Naive thymus-derived CD4-positive, alpha-beta T cell (primary cell): ENCODE data around the gene FRMD1. TPM values are rescaled to one million over a fixed set of nuclear protein-coding genes. Genes with fewer than 3 reads are reported as not detected.

ENCODE experiments used
- ATAC-seq: fragments of 150-1000 bp; cut with Tn5 transposase; 2 replicates; pipeline ENCODE4 v1.10.0; 2021; ENCODE audit warnings: mild to moderate bottlenecking, moderate library complexity
- CTCF ChIA-PET: fragments of 350-600 bp; sonication (Branson Sonifier 250); formaldehyde crosslinking; loops from one replicate; lab custom pipeline; 2021; ENCODE audit warnings: antibody characterized with exemption; lab: Charles Lee
- POLR2A ChIA-PET: fragments of 350-600 bp; sonication (Branson Sonifier 250); formaldehyde crosslinking; loops from one replicate; lab custom pipeline; 2021; ENCODE audit warnings: antibody characterized with exemption, inconsistent platforms; lab: Charles Lee
- DNase-seq, 9 donors: peaks; one replicate each; pipeline versions ENCODE4 v3.0.0 to v3.0.0-alpha.2; 2020 to 2022; ENCODE audit warnings: mixed read lengths in 1 of 9
- H3K27ac ChIP-seq: one replicate; pipeline ENCODE4 v1.7.0; 2013; ENCODE audit warnings: mild to moderate bottlenecking, low read depth, low read length, moderate library complexity
- H3K27me3 ChIP-seq, 2 donors: one replicate each; pipeline ENCODE4 v1.7.0; 2013; ENCODE audit warnings: low read length in 2 of 2, mild to moderate bottlenecking in 2 of 2, moderate library complexity in 2 of 2; ENCODE audit not compliant: control insufficient read depth in 2 of 2, insufficient read depth in 2 of 2
- H3K36me3 ChIP-seq, 3 experiments: 1 replicate in 2 of 3; 2 replicates in 1 of 3; pipeline ENCODE4 v1.7.0; 2013; ENCODE audit warnings: low read length in 3 of 3, mild to moderate bottlenecking in 3 of 3, moderate library complexity in 1 of 3; ENCODE audit not compliant: insufficient read depth in 3 of 3, control insufficient read depth in 2 of 3
- H3K4me1 ChIP-seq, 2 donors: one replicate each; pipeline ENCODE4 v1.7.0; 2013; ENCODE audit warnings: low read length in 2 of 2, mild to moderate bottlenecking in 2 of 2, moderate library complexity in 1 of 2; ENCODE audit not compliant: control insufficient read depth in 2 of 2, insufficient read depth in 2 of 2
- H3K4me3 ChIP-seq: 2 replicates; pipeline ENCODE4 v1.7.0; 2013; ENCODE audit warnings: mild to moderate bottlenecking, low read length
- H3K9me3 ChIP-seq, 3 experiments: 1 replicate in 2 of 3; 2 replicates in 1 of 3; pipeline ENCODE4 v1.7.0; 2013; ENCODE audit warnings: low read length in 3 of 3; ENCODE audit not compliant: control insufficient read depth in 2 of 3
- H3K27ac Mint-ChIP-seq, 9 donors: one replicate each; pipeline ENCODE4 v1.8.0; 2020 to 2022; ENCODE audit warnings: mixed read lengths in 9 of 9, mild to moderate bottlenecking in 8 of 9, moderate library complexity in 5 of 9, inconsistent platforms in 2 of 9
- H3K27me3 Mint-ChIP-seq, 5 donors: one replicate each; pipeline ENCODE4 v1.8.0; 2021 to 2022; ENCODE audit warnings: mixed read lengths in 5 of 5, mild to moderate bottlenecking in 1 of 5
- H3K36me3 Mint-ChIP-seq, 5 donors: one replicate each; pipeline ENCODE4 v1.8.0; 2020 to 2022; ENCODE audit warnings: mixed read lengths in 5 of 5, mild to moderate bottlenecking in 3 of 5, inconsistent platforms in 1 of 5
- H3K4me1 Mint-ChIP-seq, 7 donors: one replicate each; pipeline ENCODE4 v1.8.0; 2020 to 2022; ENCODE audit warnings: mixed read lengths in 7 of 7, mild to moderate bottlenecking in 3 of 7, inconsistent platforms in 1 of 7
- H3K4me3 Mint-ChIP-seq, 10 donors: one replicate each; pipeline ENCODE4 v1.8.0; 2020 to 2022; ENCODE audit warnings: mild to moderate bottlenecking in 10 of 10, mixed read lengths in 10 of 10, moderate library complexity in 6 of 10, inconsistent platforms in 2 of 10
- H3K9me3 Mint-ChIP-seq, 11 donors: one replicate each; pipeline ENCODE4 v1.8.0; 2020 to 2022; ENCODE audit warnings: mixed read lengths in 11 of 11, mild to moderate bottlenecking in 4 of 11, inconsistent platforms in 1 of 11, moderate library complexity in 1 of 11
- intact Hi-C, 2 donors: fragments of 100-400 bp; cut with micrococcal nuclease; formaldehyde crosslinking; loops; one replicate each; pipeline ENCODE4 v1.15.1; 2023
- polyA plus RNA-seq, 2 donors: library from polyadenylated mRNA; unstranded; fragments of 300-500 nt; fragmentation: Illumina TruSeq; gene quantifications; one replicate each; pipeline ENCODE4 v1.2.3, GENCODE V29; 2021
- total RNA-seq, 6 experiments: library from RNA in 5 of 6; stranded (reverse) in 5 of 6; gene quantifications; 1 replicate in 5 of 6; 2 replicates in 1 of 6; pipeline ENCODE4 v1.2.3 and lab custom pipeline; 2021 to 2026

FRMD1 gene
- total and polyA plus RNA-seq, 7 experiments from 2014 or later, result not detected

DNA sequence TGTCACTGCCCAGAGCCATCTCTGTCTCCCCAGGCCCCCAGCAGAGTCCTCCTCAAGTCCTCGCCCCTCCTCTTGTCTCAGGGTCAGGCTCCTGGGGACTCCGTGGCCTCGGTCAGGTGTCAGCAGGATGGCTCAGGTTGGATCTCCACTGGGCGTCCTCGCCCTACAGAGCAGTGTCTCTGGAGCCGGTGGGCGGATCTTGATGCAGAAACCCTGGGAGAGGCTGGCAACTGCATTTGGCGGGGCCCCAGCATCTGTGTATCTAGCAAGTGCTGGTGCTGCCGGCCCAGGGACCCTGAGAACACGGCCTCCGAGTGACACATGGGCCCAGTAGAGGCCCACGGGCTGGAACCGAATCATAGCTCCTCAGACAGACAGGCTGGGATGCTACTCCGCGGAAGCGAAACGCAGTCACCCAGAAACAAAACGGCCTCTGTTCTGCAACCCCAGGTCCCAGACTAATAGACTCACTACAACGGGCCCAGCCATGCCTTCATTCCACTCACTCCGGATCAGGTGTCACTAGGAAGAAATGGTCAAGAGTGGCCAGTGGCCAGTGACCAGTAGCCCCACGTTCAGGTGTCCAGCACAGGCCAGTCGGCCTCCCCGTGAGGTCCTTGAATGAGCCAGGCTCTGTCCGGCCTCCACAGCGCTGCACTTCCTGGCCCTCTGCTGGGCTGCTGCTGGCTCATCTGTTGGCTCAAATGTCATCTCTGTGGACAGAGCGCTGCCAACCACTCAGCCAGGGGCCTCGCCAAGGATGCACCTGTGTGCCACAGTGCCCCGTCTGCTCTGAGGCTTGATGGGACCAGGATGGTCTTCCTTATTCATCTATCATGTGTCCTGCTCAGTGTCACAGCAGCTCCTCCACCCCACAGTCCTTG is 12.6 kb upstream of the FRMD1 start:
- Histone ChIP-seq H3K27me3 (no peaks in the 10 kb centered on the region), H3K9me3 (peaks cover 0 to 7% (median 0%) of the 10 kb centered on the region in 3 experiments), H3K4me1 (no peaks in the 10 kb centered on the region), H3K4me3 (no peak overlapping the region), H3K36me3 (no peaks in the 10 kb centered on the region), H3K27ac (no peak overlapping the region)
- ChIA-PET POLR2A (no interaction called here), CTCF (no interaction called here)
- ATAC-seq, result no peak
- H3K27ac Mint-ChIP-seq, result no peak overlapping the region
- H3K4me1 Mint-ChIP-seq, result no peaks in the 10 kb centered on the region
- peaks cover 0 to 13% (median 3%) of the 10 kb centered on the region in 11 donors for H3K9me3 Mint-ChIP-seq
- intact Hi-C loops, result no loop called here
- DNase-seq, result peak in 1 of 9 donors; percentile 6
- no peak overlapping the region for H3K4me3 Mint-ChIP-seq
- peaks cover 0 to 6% (median 0%) of the 10 kb centered on the region in 5 donors for H3K27me3 Mint-ChIP-seq
- peaks cover 0 to 4% (median 0%) of the 10 kb centered on the region in 5 donors for H3K36me3 Mint-ChIP-seq

DNA sequence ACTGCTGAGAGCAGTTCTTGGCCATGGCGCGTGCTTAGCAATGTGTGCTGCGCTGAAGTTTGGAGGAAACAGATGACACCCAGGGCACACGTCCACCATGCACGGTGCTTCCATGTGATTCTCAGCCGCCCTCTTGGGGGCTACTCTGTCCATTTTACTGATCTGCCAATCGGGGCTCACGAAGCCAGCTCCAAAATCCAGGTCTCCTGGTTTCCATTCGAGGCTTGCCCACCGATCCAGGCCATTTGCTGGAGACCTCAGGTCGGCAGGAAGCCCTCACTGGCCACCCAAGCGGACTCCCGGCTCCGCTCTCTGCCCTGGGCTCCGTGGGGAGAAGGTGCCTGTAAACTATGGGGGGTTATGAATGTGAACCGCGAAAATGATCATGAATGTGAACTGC is 11.7 kb upstream of the FRMD1 start:
- peaks cover 0 to 7% (median 0%) of the 10 kb centered on the region in 3 experiments for H3K9me3 ChIP-seq
- POLR2A ChIA-PET, result no interaction called here
- Mint-ChIP-seq H3K4me1 (no peaks in the 10 kb centered on the region), H3K9me3 (peaks cover 0 to 13% (median 3%) of the 10 kb centered on the region in 11 donors), H3K36me3 (peaks cover 0 to 4% (median 0%) of the 10 kb centered on the region in 5 donors), H3K27me3 (peaks cover 0 to 6% (median 0%) of the 10 kb centered on the region in 5 donors), H3K4me3 (no peak overlapping the region), H3K27ac (no peak overlapping the region)
- intact Hi-C loops, result no loop called here
- CTCF ChIA-PET, result no interaction called here
- H3K4me3 ChIP-seq, result no peak overlapping the region
- no peaks in the 10 kb centered on the region for H3K4me1 ChIP-seq
- ATAC-seq (no peak), DNase-seq (peak in 1 of 9 donors; percentile 1)
- H3K27ac ChIP-seq, result no peak overlapping the region
- no peaks in the 10 kb centered on the region for H3K36me3 ChIP-seq
- no peaks in the 10 kb centered on the region for H3K27me3 ChIP-seq

DNA sequence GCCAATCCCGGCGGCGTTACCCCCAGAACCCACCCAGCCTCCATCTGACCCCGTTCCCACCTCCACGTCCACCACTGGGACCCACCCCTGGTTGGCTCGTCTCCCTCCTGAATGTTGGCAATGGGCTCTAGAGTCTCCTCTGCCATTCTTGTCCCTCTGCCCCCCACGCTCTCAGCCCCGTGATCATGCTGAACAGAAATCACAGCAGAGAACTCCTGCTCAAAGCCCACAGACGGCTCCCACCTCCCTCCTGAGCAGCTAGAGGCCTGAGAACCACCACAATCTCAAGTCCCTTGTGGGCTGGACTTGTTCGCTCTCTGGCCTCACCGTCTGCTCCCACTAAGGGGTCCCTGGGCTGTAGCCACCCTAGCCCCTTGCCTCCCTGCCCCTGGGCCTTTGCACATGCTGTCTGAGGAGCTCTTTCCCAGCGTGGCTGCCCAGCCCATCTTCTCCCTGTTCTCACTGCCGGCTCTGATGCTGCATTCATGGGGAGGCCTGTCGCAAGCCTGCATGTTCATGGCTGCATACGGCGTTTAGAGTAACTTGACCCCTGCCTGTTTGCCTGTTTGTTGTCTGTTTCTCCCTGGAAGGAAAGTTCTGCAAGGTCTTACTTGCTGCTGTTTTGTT is 11.2 kb upstream of the FRMD1 start:
- no peak for DNase-seq
- intact Hi-C loops, result no loop called here

DNA sequence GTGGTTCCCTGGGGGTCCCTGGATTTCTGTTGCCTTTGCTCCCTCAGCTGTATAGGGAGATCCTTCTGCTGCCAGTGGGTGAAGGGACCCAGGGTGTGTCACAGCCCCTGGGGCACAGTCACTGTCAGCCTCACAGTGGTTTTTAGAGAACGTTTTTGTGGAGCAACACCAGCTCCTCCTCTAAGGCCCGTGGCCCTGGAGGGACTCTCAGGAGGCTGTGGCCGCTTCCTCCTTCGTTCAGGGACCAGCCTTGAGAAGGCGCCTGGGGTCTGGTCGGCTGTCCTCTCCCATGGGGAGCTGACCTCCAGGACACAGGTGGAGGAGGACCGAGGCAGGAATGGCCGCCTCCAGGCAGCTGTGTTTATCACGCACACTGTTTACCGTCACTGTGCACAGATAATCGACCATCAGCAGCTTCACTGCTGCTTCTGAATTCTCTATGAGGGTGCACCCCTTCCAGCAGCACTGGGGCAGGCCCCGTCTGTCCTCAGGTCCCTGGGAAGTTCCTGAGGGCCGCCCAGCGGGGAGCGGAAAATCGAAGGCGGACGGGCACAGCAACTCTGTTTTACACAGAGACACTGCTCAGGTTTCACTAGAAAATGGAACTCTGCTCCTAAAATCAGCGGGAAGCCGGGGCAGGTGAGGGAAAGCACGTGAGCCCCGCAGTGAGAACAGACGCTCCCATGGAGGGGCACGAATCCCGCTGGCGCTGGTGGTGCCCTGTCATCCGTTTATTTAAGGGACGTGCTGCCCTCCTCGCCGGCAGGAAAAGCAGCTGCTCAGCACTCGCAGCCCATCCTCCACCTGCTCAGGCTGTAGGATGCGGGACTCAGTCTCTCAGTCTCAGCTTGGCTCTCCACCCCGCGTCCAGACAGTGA is 10.4 kb upstream of the FRMD1 start:
- H3K4me3 Mint-ChIP-seq, result no peak overlapping the region
- H3K4me1 ChIP-seq, result no peaks in the 10 kb centered on the region
- no peak overlapping the region for H3K27ac Mint-ChIP-seq
- no peak overlapping the region for H3K4me3 ChIP-seq
- H3K27ac ChIP-seq, result no peak overlapping the region
- no peak for ATAC-seq
- H3K9me3 ChIP-seq, result peaks cover 0 to 7% (median 0%) of the 10 kb centered on the region in 3 experiments
- H3K27me3 Mint-ChIP-seq, result peaks cover 0 to 6% (median 0%) of the 10 kb centered on the region in 5 donors
- ChIA-PET CTCF (no interaction called here), POLR2A (no interaction called here)
- no peaks in the 10 kb centered on the region for H3K4me1 Mint-ChIP-seq
- intact Hi-C loops, result no loop called here
- H3K36me3 ChIP-seq, result no peaks in the 10 kb centered on the region
- peaks cover 0 to 4% (median 0%) of the 10 kb centered on the region in 5 donors for H3K36me3 Mint-ChIP-seq
- DNase-seq, result no peak
- no peaks in the 10 kb centered on the region for H3K27me3 ChIP-seq
- peaks cover 0 to 13% (median 3%) of the 10 kb centered on the region in 11 donors for H3K9me3 Mint-ChIP-seq

More for the DNA sequence above, 11.2 kb upstream of the FRMD1 start:
- H3K27me3 Mint-ChIP-seq, result peaks cover 0 to 6% (median 0%) of the 10 kb centered on the region in 5 donors
- H3K4me1 ChIP-seq, result no peaks in the 10 kb centered on the region
- H3K4me3 ChIP-seq, result no peak overlapping the region
- H3K4me1 Mint-ChIP-seq, result no peaks in the 10 kb centered on the region
- no peak overlapping the region for H3K4me3 Mint-ChIP-seq
- peak overlapping the region in 1 of 9 donors; percentile 55 for H3K27ac Mint-ChIP-seq
- no peak overlapping the region for H3K27ac ChIP-seq
- H3K9me3 ChIP-seq, result peaks cover 0 to 7% (median 0%) of the 10 kb centered on the region in 3 experiments
- H3K36me3 ChIP-seq, result no peaks in the 10 kb centered on the region
- H3K27me3 ChIP-seq, result no peaks in the 10 kb centered on the region
- no peak for ATAC-seq
- peaks cover 0 to 4% (median 0%) of the 10 kb centered on the region in 5 donors for H3K36me3 Mint-ChIP-seq
- H3K9me3 Mint-ChIP-seq, result peaks cover 0 to 13% (median 3%) of the 10 kb centered on the region in 11 donors
- POLR2A ChIA-PET, result no interaction called here
- CTCF ChIA-PET, result no interaction called here

DNA sequence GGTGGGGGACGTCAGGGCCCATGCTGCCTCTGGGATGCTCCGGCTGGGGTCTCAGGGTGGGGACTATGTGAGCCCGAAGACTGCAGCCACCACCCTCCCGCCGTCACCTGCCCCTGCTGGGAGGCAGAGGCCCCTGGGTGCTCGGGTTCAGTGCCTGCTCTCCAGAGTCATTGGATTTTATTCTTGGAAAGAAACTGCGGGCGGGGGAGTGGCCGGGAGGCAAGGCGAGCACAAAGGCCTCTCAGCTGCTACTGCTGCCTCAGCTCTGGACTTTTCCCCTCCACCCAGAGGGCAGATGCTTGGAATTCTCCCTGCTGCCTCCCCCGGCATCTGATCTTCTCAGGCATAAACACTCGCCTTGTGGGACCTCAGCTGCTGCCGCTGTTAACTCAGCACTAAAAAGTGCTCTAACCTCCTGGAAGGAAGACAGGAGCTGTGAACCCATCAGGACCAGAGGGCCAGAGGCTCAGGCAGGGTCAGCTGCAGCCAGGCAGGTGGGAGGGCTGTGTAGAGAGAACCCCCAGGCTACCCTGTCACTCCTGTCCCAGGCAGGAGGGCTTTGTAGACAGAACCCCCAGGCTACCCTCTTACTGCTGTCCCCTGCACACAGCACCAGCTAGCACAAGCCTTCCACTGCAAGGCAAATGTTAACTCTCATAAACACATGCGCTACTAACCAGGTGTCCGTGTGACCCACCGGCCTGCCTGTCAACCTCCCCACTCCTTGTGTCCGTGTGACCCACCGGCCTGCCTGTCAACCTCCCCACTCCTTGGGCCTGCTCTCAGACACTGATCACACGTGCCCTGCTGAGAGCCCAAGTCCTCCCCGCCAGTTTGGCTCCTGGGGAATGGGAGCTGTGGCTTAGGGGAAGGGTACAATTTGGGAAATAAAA is 9.4 kb upstream of the FRMD1 start:
- POLR2A ChIA-PET, result no interaction called here
- Histone ChIP-seq H3K27ac (no peak overlapping the region), H3K27me3 (no peaks in the 10 kb centered on the region), H3K9me3 (peaks cover 0 to 7% (median 0%) of the 10 kb centered on the region in 3 experiments), H3K4me1 (no peaks in the 10 kb centered on the region), H3K4me3 (no peak overlapping the region), H3K36me3 (no peaks in the 10 kb centered on the region)
- peaks cover 0 to 4% (median 0%) of the 10 kb centered on the region in 5 donors for H3K36me3 Mint-ChIP-seq
- no peak overlapping the region for H3K4me3 Mint-ChIP-seq
- H3K27me3 Mint-ChIP-seq, result peaks cover 0 to 10% (median 0%) of the 10 kb centered on the region in 5 donors
- CTCF ChIA-PET, result no interaction called here
- no peaks in the 10 kb centered on the region for H3K4me1 Mint-ChIP-seq
- no peak overlapping the region for H3K27ac Mint-ChIP-seq
- DNase-seq (no peak), ATAC-seq (no peak)
- intact Hi-C loops, result no loop called here
- peaks cover 0 to 13% (median 3%) of the 10 kb centered on the region in 11 donors for H3K9me3 Mint-ChIP-seq
